Liver (tissue), 9 donors: ENCODE results near the gene PPP1R1B. TPM values are rescaled to one million over a fixed set of nuclear protein-coding genes. Genes with fewer than 3 reads are reported as not detected.
A peak's percentile ranks its signal among the peaks of the same experiment; 100 is the strongest.

Experiments
- DNase-seq: peaks from one replicate; pipeline ENCODE4 v3.0.0-alpha.2; 2017; ENCODE audit warnings: low spot score
- H3K27ac ChIP-seq, 2 donors: one replicate each; pipeline ENCODE4 v1.7.0; 2013; ENCODE audit warnings: inconsistent platforms in 2 of 2, low read length in 2 of 2, control low read depth in 1 of 2, low read depth in 1 of 2, mild to moderate bottlenecking in 1 of 2
- H3K27me3 ChIP-seq, 4 donors: one replicate each; pipeline versions ENCODE4 v1.6.1 to v1.7.0; 2013; ENCODE audit warnings: low read length in 3 of 4, inconsistent platforms in 1 of 4, mild to moderate bottlenecking in 1 of 4, moderate library complexity in 1 of 4; ENCODE audit not compliant: control insufficient read depth in 4 of 4, insufficient read depth in 4 of 4
- H3K36me3 ChIP-seq, 4 donors: one replicate each; pipeline versions ENCODE4 v1.6.1 to v1.7.0; 2013; ENCODE audit warnings: low read length in 3 of 4, mild to moderate bottlenecking in 3 of 4, low read depth in 1 of 4, moderate library complexity in 1 of 4; ENCODE audit not compliant: control insufficient read depth in 4 of 4, insufficient read depth in 3 of 4
- H3K4me1 ChIP-seq, 4 donors: one replicate each; pipeline versions ENCODE4 v1.6.1 to v1.7.0; 2013; ENCODE audit warnings: low read length in 3 of 4, mild to moderate bottlenecking in 3 of 4, moderate library complexity in 1 of 4; ENCODE audit not compliant: control insufficient read depth in 4 of 4, insufficient read depth in 4 of 4
- H3K4me3 ChIP-seq, 3 donors: one replicate each; pipeline versions ENCODE4 v1.6.1 to v1.7.0; 2013; ENCODE audit warnings: low read length in 3 of 3, control low read depth in 1 of 3, low read depth in 1 of 3, mild to moderate bottlenecking in 1 of 3
- H3K9ac ChIP-seq, 2 donors: one replicate each; pipeline ENCODE4 v1.7.0; 2013; ENCODE audit warnings: low read length in 2 of 2, mild to moderate bottlenecking in 2 of 2, moderate library complexity in 2 of 2, control low read depth in 1 of 2, low read depth in 1 of 2
- H3K9me3 ChIP-seq, 4 donors: one replicate each; pipeline versions ENCODE4 v1.6.1 to v1.7.0; 2013; ENCODE audit warnings: low read length in 3 of 4; ENCODE audit not compliant: control insufficient read depth in 4 of 4
- CTCF ChIP-seq: fragments of 150-350 bp; IDR thresholded peaks from 2 replicates; pipeline ENCODE4 v1.5.1; 2017; ENCODE audit warnings: improper control_type of control experiment, low read depth, low read length; ENCODE audit not compliant: missing input control
- FOXA2 ChIP-seq: IDR thresholded peaks from 2 replicates; pipeline ENCODE4 v1.6.1; 2016; ENCODE audit warnings: antibody characterized with exemption
- GABPA ChIP-seq, 2 donors: IDR thresholded peaks in 1 of 2; conservative IDR thresholded peaks in 1 of 2; 2 replicates each; pipeline ENCODE4 v1.6.1; 2016; ENCODE audit warnings: antibody characterized with exemption in 2 of 2, mild to moderate bottlenecking in 1 of 2, moderate library complexity in 1 of 2
- HNF4A ChIP-seq, 2 donors: conservative IDR thresholded peaks; 2 replicates each; pipeline ENCODE4 v1.6.1; 2016; ENCODE audit warnings: antibody characterized with exemption in 2 of 2, mild to moderate bottlenecking in 2 of 2
- HNF4G ChIP-seq: IDR thresholded peaks from 2 replicates; pipeline ENCODE4 v1.6.1; 2016; ENCODE audit warnings: antibody characterized with exemption
- JUND ChIP-seq, 2 donors: IDR thresholded peaks; 2 replicates each; pipeline ENCODE4 v1.6.1; 2016; ENCODE audit warnings: antibody characterized with exemption in 2 of 2
- MAX ChIP-seq: IDR thresholded peaks from 2 replicates; pipeline ENCODE4 v1.6.1; 2016; ENCODE audit warnings: antibody characterized with exemption
- NR2F2 ChIP-seq: IDR thresholded peaks from 2 replicates; pipeline ENCODE4 v1.6.1; 2016; ENCODE audit warnings: antibody characterized with exemption
- RAD21 ChIP-seq, 2 donors: IDR thresholded peaks; 2 replicates each; pipeline ENCODE4 v1.6.1; 2016; ENCODE audit warnings: antibody characterized with exemption in 2 of 2, mild to moderate bottlenecking in 2 of 2
- RXRA ChIP-seq, 2 donors: IDR thresholded peaks; 2 replicates each; pipeline ENCODE4 v1.6.1; 2017 to 2018; ENCODE audit warnings: antibody characterized with exemption in 2 of 2, mild to moderate bottlenecking in 1 of 2
- SP1 ChIP-seq: IDR thresholded peaks from 2 replicates; pipeline ENCODE4 v1.6.1; 2018; ENCODE audit warnings: antibody characterized with exemption, mild to moderate bottlenecking
- YY1 ChIP-seq: IDR thresholded peaks from 2 replicates; pipeline ENCODE4 v1.6.1; 2016; ENCODE audit warnings: antibody characterized with exemption, mild to moderate bottlenecking
- ZBTB33 ChIP-seq: IDR thresholded peaks from 2 replicates; pipeline ENCODE4 v1.6.1; 2016; ENCODE audit warnings: antibody characterized with exemption
- WGBS: extraction: QIAGEN DNeasy Blood & Tissue Kit; methylation state at CpG from one replicate; pipeline ENCODE4 v1.1.7; 2013; 5-methylcytosine and 5-hydroxymethylcytosine counted together
- polyA plus RNA-seq, 2 donors: library from polyadenylated mRNA; stranded (reverse) in 1 of 2; unstranded in 1 of 2; fragments of 200-250 nt in 1 of 2; fragments of >200 nt in 1 of 2; fragmentation: Nextera tagmentation in 1 of 2; extraction: Ambion mirVana in 1 of 2; gene quantifications; one replicate each; pipeline versions ENCODE4 v1.2.1 to v1.2.3, GENCODE V29; 2013 to 2015
- total RNA-seq, 2 donors: library from RNA; depleted of rRNA; stranded (reverse); fragments of >200 nt; gene quantifications; one replicate each; pipeline ENCODE4 v1.2.3, GENCODE V29; 2014
- donor health status: healthy.
- donor health status: healthy.
- donor health status: healthy.
- donor health status: healthy.
- donor health status: healthy.

Gene PPP1R1B
- total and polyA plus RNA-seq, 4 donors = 0.14 TPM; not detected in 3

GRCh38 chr17:39622380-39623006 is 4.3 kb upstream of the PPP1R1B start:
- no peak for TF ChIP-seq SP1
- TF ChIP-seq HNF4G = no peak
- no peak for TF ChIP-seq CTCF
- no peak for TF ChIP-seq MAX
- no peak for TF ChIP-seq ZBTB33
- TF ChIP-seq FOXA2 = no peak
- no peak for TF ChIP-seq YY1
- no peak for TF ChIP-seq NR2F2
- no peak for TF ChIP-seq GABPA (IDR thresholded peaks at IDR 0.05 in 1 of 2, conservative IDR thresholded peaks at IDR 0.05 in 1 of 2)
- TF ChIP-seq JUND (IDR thresholded peaks at IDR 0.05) = no peak
- TF ChIP-seq HNF4A (conservative IDR thresholded peaks at IDR 0.05) = no peak
- TF ChIP-seq RAD21 (IDR thresholded peaks at IDR 0.05) = no peak
- H3K27ac ChIP-seq = no peak overlapping the region
- H3K27me3 ChIP-seq = peaks cover 0 to 12% (median 7%) of the 10 kb centered on the region in 4 donors
- no peak overlapping the region for H3K9ac ChIP-seq
- DNase-seq = no peak
- no peaks in the 10 kb centered on the region for H3K9me3 ChIP-seq
- H3K36me3 ChIP-seq = no peaks in the 10 kb centered on the region
- WGBS = 50% methylated on average over 16 of the region's 16 CpGs
- H3K4me1 ChIP-seq = peaks cover 5 to 24% (median 10%) of the 10 kb centered on the region in 4 donors
- no peak overlapping the region for H3K4me3 ChIP-seq

GRCh38 chr17:39623356-39623950 is 3.3 kb upstream of the PPP1R1B start:
- Histone ChIP-seq H3K9ac (no peak overlapping the region), H3K9me3 (no peaks in the 10 kb centered on the region), H3K36me3 (no peaks in the 10 kb centered on the region), H3K27me3 (peaks cover 0 to 12% (median 8%) of the 10 kb centered on the region in 4 donors), H3K4me1 (peaks cover 2 to 17% (median 9%) of the 10 kb centered on the region in 4 donors), H3K4me3 (no peak overlapping the region), H3K27ac (no peak overlapping the region)
- WGBS = 6% methylated on average over 16 of the region's 16 CpGs
- DNase-seq = peak; percentile 91
- TF ChIP-seq SP1 = no peak
- TF ChIP-seq CTCF = peak; percentile 89
- TF ChIP-seq RXRA (IDR thresholded peaks at IDR 0.05) = peak in 1 of 2 donors; percentile 14
- TF ChIP-seq RAD21 (IDR thresholded peaks at IDR 0.05) = peak; percentile 87 to 93
